ENCODE data around the gene TADA2B. TPM values are rescaled to one million over a fixed set of nuclear protein-coding genes. Genes with fewer than 3 reads are reported as not detected.
"Not testable (repeated sequence)": the region's sequence is repeated elsewhere in the genome, so short reads cannot be mapped to it uniquely, and the experiment has no call there.

TADA2B gene
- total RNA-seq, 1 experiment from 2014 or later, result 9.6 TPM

- DNase-seq (ENCODE audit: low read depth), result not testable (repeated sequence)
Measured at GRCh38 chr4:7079483-7079882, 36.3 kb downstream of the TADA2B start.

- DNase-seq (ENCODE audit: low read depth), result not testable (repeated sequence)
Measured at GRCh38 chr4:7079909-7080308, 36.7 kb downstream of the TADA2B start.

- peak; percentile 36 for DNase-seq (ENCODE audit: low read depth)
Measured at GRCh38 chr4:7083597-7084563, 40.7 kb downstream of the TADA2B start.

GRCh38 chr4:7084564-7084961 lies 41.4 kb downstream of the TADA2B start:
- DNase-seq (ENCODE audit: low read depth), result not testable (repeated sequence)

GRCh38 chr4:7086384-7086783 lies 43.2 kb downstream of the TADA2B start:
- DNase-seq (ENCODE audit: low read depth), result no peak

GRCh38 chr4:7087036-7087435 lies 43.9 kb downstream of the TADA2B start:
- DNase-seq (ENCODE audit: low read depth), result no peak

- no peak for DNase-seq (ENCODE audit: low read depth)
Measured at GRCh38 chr4:7089213-7089986, 46.2 kb downstream of the TADA2B start.

GRCh38 chr4:7092026-7092425 lies 48.9 kb downstream of the TADA2B start:
- DNase-seq (ENCODE audit: low read depth), result no peak

- no peak for DNase-seq (ENCODE audit: low read depth)
Measured at GRCh38 chr4:7094916-7095315, 51.7 kb downstream of the TADA2B start.

GRCh38 chr4:7095611-7096155 lies 52.5 kb downstream of the TADA2B start:
- no peak for DNase-seq (ENCODE audit: low read depth)

GRCh38 chr4:7096236-7096635 lies 53.1 kb downstream of the TADA2B start:
- DNase-seq (ENCODE audit: low read depth), result no peak

DNA sequence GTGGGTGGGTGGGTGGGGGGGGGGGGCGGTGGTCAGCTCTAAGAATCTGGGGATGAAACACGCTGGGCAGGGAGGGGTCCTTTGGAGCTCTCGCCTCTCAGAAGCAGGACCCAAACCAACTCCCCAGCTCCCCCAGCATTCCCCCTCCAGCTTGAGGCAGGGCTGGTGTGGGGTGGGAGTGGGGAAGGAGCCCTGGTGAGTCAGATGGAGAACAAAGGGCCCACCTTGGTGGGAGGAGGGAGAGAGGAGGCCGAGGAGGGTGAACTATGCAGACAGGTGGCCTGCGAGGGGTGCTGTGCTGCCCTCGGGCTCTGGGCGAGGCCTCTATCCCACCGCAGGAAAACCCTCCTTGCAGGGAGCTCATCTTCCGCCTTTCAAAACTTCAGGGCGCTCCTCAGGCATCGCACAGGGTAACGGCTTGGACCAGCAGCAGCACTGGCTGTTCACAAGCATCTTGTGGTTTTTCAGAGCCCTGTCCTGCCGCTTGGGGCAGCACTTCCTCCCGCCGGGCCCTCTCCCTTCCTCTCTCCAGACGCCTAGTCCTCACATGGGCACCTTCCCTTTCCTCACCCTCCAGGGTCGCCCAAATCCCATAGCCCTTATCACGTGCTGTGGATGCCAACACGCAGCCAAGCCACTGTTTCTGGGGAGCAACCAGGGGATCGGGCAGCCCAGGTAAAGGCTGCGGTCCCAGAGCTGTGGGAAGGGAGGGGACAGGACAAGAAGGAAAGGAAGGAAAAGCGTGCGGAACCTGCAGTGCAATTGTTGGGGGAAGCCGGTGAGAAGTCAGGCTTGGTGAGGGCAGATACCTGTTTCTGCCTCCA lies 58.7 kb downstream of the TADA2B start:
- DNase-seq (ENCODE audit: low read depth), result peak; percentile 79

- not testable (repeated sequence) for DNase-seq (ENCODE audit: low read depth)
Measured at GRCh38 chr4:7102516-7102909, 59.3 kb downstream of the TADA2B start.

DNA sequence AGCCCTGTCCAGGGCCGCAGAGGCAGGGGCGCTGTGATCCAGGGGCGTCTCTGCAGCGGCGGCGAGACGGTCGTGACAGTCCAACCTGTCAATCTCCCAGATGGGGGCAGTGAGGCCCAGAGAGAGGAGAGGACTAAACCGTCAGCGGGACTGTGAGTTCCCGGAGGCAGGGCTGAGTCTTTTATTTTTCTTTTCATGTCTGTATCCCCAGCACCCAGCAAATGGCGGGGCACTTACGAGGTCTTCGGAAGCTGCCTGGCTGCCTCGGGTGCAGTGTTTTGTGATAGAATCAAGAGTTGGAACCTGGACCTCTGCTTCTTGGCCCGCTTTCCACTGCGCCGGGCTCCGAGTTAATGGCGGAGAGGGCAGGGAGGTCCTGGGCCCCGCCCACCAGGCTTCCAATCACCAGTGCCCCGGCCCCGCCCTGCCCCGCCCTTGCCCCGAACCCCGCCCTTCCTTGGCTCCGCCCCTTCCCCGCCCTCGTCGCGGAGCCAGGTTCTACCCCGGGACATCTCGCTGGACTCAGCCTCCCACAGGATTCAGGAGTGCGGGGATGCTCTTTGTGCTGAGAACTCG lies 59.9 kb downstream of the TADA2B start:
- DNase-seq (ENCODE audit: low read depth), result peak; percentile 88

- peak; percentile 25 for DNase-seq (ENCODE audit: low read depth)
Measured at GRCh38 chr4:7103607-7104365, 60.6 kb downstream of the TADA2B start.

DNA sequence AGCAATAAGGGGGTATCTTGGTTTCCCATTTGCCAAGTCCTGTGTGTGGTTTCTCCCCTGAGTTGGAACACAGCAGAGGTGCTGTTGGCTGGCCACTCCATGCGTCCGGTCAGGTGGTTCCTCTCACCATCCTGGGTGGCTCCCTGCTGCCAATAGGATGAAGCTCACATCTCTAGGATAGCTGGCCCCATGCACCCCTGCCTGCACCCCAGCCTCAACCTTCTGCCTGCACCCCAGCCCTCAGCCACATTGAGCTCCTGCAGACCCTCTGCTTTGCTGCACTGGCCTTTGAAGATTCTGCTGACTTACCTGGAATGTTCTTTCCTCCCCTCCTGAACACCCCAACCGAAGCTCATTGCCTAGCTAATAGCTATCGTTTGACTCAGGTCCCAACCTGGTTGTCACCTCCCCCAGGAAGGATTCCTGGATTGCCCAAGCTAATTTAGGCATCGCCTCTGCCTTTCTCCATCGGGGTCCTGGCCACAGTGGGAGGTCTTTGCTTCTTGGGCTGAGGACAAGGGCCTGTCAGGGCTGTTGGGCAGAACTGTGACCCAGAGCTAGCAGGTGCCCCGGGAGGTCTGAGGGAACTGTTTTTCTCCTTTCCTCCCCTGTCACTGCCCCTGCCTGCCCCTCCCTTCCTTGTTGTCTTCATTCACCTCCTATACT lies 61.3 kb downstream of the TADA2B start:
- no peak for DNase-seq (ENCODE audit: low read depth)

- DNase-seq (ENCODE audit: low read depth), result peak; percentile 46
Measured at GRCh38 chr4:7105276-7105675, 62.1 kb downstream of the TADA2B start.

DNA sequence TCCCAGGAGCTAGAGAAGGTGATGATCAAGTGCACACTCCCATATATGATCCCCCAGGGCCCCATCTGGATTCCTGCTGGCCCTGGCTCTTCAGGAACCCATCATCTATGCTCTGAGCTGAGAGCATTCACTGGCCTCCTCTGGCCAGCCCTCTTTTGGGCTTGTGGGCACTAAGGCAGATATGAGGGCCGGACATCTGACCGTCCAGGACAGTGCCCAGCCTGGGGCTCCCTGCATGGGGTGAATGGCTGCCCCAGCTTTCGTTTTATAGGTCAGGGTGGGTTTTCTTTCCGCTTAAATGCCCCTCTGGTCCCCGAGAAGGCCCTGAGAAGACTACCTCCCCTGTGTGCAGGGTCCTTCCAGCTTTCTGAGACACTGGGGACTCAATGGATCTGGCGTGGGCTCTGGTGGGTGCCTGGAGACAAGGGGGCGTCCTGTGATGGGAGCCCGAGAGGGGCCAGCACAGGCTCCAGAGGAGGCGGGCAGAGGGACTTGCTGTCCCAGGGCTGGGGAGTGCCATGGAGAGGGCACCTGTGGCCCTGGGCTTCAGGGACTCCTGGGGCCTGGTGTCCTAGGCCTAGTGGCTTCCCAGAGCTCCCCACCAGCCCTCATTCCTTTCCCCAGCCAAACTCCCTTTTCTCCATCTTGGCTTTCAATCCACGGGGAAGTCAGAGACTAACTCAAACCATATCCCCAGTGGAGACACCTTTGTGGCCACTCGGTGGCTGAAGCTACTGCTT lies 64.2 kb downstream of the TADA2B start:
- DNase-seq (ENCODE audit: low read depth), result no peak

Data from Daoy (cell line).